WTC11 (cell line): ENCODE data around the gene IST1. TPM values are rescaled to one million over a fixed set of nuclear protein-coding genes. Genes with fewer than 3 reads are reported as not detected.
A peak's percentile ranks its signal among the peaks of the same experiment; 100 is the strongest.

Experiments used
- ATAC-seq: fragments of 200-7000 bp; cut with Tn5 transposase; 2 replicates; pipeline ENCODE4 v1.10.0; 2021; ENCODE audit warnings: mild to moderate bottlenecking, moderate library complexity
- CTCF ChIA-PET: fragments of 300-600 bp; sonication (Branson Sonifier 250); formaldehyde crosslinking; loops from one replicate; lab custom pipeline; 2021; ENCODE audit warnings: antibody characterized with exemption; lab: Charles Lee
- POLR2A ChIA-PET: fragments of 350-600 bp; sonication (Branson Sonifier 250); formaldehyde crosslinking; loops from one replicate; lab custom pipeline; 2021; ENCODE audit warnings: antibody characterized with exemption; lab: Charles Lee
- DNase-seq: peaks from one replicate; pipeline ENCODE4 v3.0.0; 2021; ENCODE audit warnings: low spot score
- H3K27ac Mint-ChIP-seq: 2 replicates; pipeline ENCODE4 v1.8.0; 2021; ENCODE audit warnings: mixed read lengths
- H3K27me3 Mint-ChIP-seq: 2 replicates; pipeline ENCODE4 v1.8.0; 2021; ENCODE audit warnings: low read depth, mild to moderate bottlenecking, moderate library complexity, mixed read lengths
- H3K36me3 Mint-ChIP-seq: 2 replicates; pipeline ENCODE4 v1.8.0; 2021; ENCODE audit warnings: mixed read lengths
- H3K4me1 Mint-ChIP-seq: 2 replicates; pipeline ENCODE4 v1.8.0; 2022; ENCODE audit warnings: mixed read lengths
- H3K4me3 Mint-ChIP-seq: 2 replicates; pipeline ENCODE4 v1.8.0; 2021; ENCODE audit warnings: mild to moderate bottlenecking, moderate library complexity, mixed read lengths
- H3K9me3 Mint-ChIP-seq: 2 replicates; pipeline ENCODE4 v1.8.0; 2021; ENCODE audit warnings: mixed read lengths
- ATF1 ChIP-seq: sonication (generic); formaldehyde crosslinking; IDR thresholded peaks from 2 replicates; pipeline ENCODE4 v1.8.1; 2023; ENCODE audit warnings: mild to moderate bottlenecking, moderate library complexity, missing genetic modification reagents
- CBFB ChIP-seq: sonication (generic); formaldehyde crosslinking; IDR thresholded peaks from 2 replicates; pipeline ENCODE4 v1.8.1; 2022; ENCODE audit warnings: mild to moderate bottlenecking, low read depth, missing genetic modification reagents
- EMX1 ChIP-seq: fragments of 250-450 bp; sonication (Bioruptor Pico); IDR thresholded peaks from 2 replicates; pipeline ENCODE4 v1.8.0; 2021; ENCODE audit warnings: mild to moderate bottlenecking
- FOXJ3 ChIP-seq: sonication (generic); formaldehyde crosslinking; IDR thresholded peaks from 2 replicates; pipeline ENCODE4 v1.9.0; 2021; ENCODE audit warnings: missing genetic modification reagents, mild to moderate bottlenecking, borderline replicate concordance
- FOXK1 ChIP-seq: sonication (generic); formaldehyde crosslinking; IDR thresholded peaks from 2 replicates; pipeline ENCODE4 v1.8.0; 2022; ENCODE audit warnings: mild to moderate bottlenecking, moderate library complexity, missing genetic modification reagents
- FOXP1 ChIP-seq: sonication (generic); formaldehyde crosslinking; IDR thresholded peaks from 2 replicates; pipeline ENCODE4 v1.8.0; 2022; ENCODE audit warnings: missing genetic modification reagents, mild to moderate bottlenecking, moderate library complexity, borderline replicate concordance
- JUN ChIP-seq: sonication (generic); formaldehyde crosslinking; IDR thresholded peaks from 2 replicates; pipeline ENCODE4 v1.8.0; 2023; ENCODE audit warnings: mild to moderate bottlenecking, missing genetic modification reagents
- KAT7 ChIP-seq: sonication (generic); formaldehyde crosslinking; IDR thresholded peaks from 2 replicates; pipeline ENCODE4 v1.8.1; 2023; ENCODE audit warnings: missing genetic modification reagents, mild to moderate bottlenecking, borderline replicate concordance
- MXD4 ChIP-seq: fragments of 250-450 bp; sonication (Bioruptor Pico); IDR thresholded peaks from 2 replicates; pipeline ENCODE4 v1.8.0; 2021; ENCODE audit warnings: mild to moderate bottlenecking, moderate library complexity, borderline replicate concordance
- RELA ChIP-seq: sonication (generic); formaldehyde crosslinking; IDR thresholded peaks from 2 replicates; pipeline ENCODE4 v1.8.1; 2022; ENCODE audit warnings: missing genetic modification reagents, mild to moderate bottlenecking, borderline replicate concordance
- RORB ChIP-seq: fragments of 250-450 bp; sonication (Bioruptor Pico); IDR thresholded peaks from 2 replicates; pipeline ENCODE4 v1.9.0; 2021; ENCODE audit warnings: mild to moderate bottlenecking
- SMAD3 ChIP-seq: sonication (generic); formaldehyde crosslinking; IDR thresholded peaks from 2 replicates; pipeline ENCODE4 v1.8.0; 2022; ENCODE audit warnings: missing genetic modification reagents, mild to moderate bottlenecking, borderline replicate concordance
- SMAD4 ChIP-seq: sonication (generic); formaldehyde crosslinking; IDR thresholded peaks from 2 replicates; pipeline ENCODE4 v1.8.0; 2022; ENCODE audit warnings: mild to moderate bottlenecking, missing genetic modification reagents
- SP1 ChIP-seq: sonication (generic); formaldehyde crosslinking; conservative IDR thresholded peaks from 2 replicates; pipeline ENCODE4 v1.8.1; 2022; ENCODE audit warnings: missing genetic modification reagents
- TCF7 ChIP-seq: sonication (generic); formaldehyde crosslinking; IDR thresholded peaks from 2 replicates; pipeline ENCODE4 v1.8.0; 2022; ENCODE audit warnings: mild to moderate bottlenecking, low read depth, missing genetic modification reagents, moderate library complexity
- TEAD1 ChIP-seq: sonication (generic); formaldehyde crosslinking; IDR thresholded peaks from 2 replicates; pipeline ENCODE4 v1.8.0; 2022; ENCODE audit warnings: mild to moderate bottlenecking, missing genetic modification reagents
- TP53 ChIP-seq: sonication (generic); formaldehyde crosslinking; IDR thresholded peaks from 2 replicates; pipeline ENCODE4 v1.8.1; 2023; ENCODE audit warnings: mild to moderate bottlenecking, missing genetic modification reagents
- ZNF263 ChIP-seq: sonication (generic); formaldehyde crosslinking; IDR thresholded peaks from 2 replicates; pipeline ENCODE4 v1.8.1; 2022; ENCODE audit warnings: low read depth, mild to moderate bottlenecking, moderate library complexity, missing genetic modification reagents
- ZNF416 ChIP-seq: fragments of 250-450 bp; sonication (Bioruptor Pico); IDR thresholded peaks from 2 replicates; pipeline ENCODE4 v1.9.0; 2021; ENCODE audit warnings: mild to moderate bottlenecking, inconsistent platforms
- ZNF671 ChIP-seq: fragments of 250-450 bp; sonication (Bioruptor Pico); IDR thresholded peaks from 2 replicates; pipeline ENCODE4 v1.8.0; 2021; ENCODE audit warnings: mild to moderate bottlenecking
- total RNA-seq: library from RNA; stranded (reverse); gene quantifications from 3 replicates; pipeline ENCODE4 v1.2.3, GENCODE V29; 2021
- TF ChIP-seq, protein P1 (sequence below): sonication (generic); formaldehyde crosslinking; IDR thresholded peaks from 2 replicates; pipeline ENCODE4 v1.8.1; 2023; ENCODE audit warnings: mild to moderate bottlenecking, missing genetic modification reagents, moderate library complexity
- TF ChIP-seq, protein P2 (sequence below): sonication (generic); formaldehyde crosslinking; IDR thresholded peaks from 2 replicates; pipeline ENCODE4 v1.8.1; 2023; ENCODE audit warnings: mild to moderate bottlenecking, moderate library complexity, missing genetic modification reagents
- TF ChIP-seq, protein P3 (sequence below): fragments of 250-450 bp; sonication (Bioruptor Pico); IDR thresholded peaks from 2 replicates; pipeline ENCODE4 v1.9.0; 2021; ENCODE audit warnings: moderate library complexity, mild to moderate bottlenecking, inconsistent platforms, borderline replicate concordance

The IST1 gene
- total RNA-seq, 1 experiment from 2014 or later, result 272 TPM

DNA sequence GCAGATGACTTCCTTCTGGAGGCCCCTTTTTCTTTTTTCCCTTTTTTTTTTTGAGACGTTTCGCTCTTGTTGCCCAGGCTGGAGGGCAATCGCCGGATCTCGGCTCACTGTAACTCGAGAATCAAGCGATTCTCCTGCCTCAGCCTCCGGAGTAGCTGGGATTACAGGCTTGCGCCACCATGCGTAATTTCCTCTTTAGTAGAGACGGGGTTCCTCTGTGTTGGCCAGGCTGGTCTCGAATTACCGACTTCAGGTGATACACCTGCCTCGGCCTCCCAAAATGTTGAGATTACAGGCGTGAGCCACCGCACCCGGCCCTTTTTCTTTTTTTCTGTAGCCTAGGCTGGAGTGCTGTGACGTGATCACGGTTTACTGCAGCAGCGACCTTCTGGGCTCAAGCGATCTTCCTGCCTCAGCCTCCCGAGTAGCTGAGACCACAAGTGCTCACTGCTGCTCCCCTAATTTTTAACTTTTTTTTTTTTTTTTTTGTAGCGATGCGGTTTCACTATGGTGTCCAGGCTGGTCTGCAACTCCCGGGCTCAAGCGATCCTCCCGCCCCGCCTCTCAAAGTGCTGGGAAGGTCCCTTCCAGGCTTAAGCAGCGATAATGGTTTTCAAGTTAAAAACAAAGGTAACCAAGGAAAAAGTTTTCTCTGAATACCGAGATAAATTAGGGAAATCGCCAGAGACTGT lies 956 bp upstream of the IST1 start:
- POLR2A ChIA-PET, result interaction anchor here (0.6 to 2.4 kb wide), 5 partner anchors 11 to 234 kb away, joined by 3 to 17 read pairs (median 5); partner anchors contain the start of genes AP1G1, DHX38, TXNL4B and ZNF821
- TF ChIP-seq, protein P1, sequence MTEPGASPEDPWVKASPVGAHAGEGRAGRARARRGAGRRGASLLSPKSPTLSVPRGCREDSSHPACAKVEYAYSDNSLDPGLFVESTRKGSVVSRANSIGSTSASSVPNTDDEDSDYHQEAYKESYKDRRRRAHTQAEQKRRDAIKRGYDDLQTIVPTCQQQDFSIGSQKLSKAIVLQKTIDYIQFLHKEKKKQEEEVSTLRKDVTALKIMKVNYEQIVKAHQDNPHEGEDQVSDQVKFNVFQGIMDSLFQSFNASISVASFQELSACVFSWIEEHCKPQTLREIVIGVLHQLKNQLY (CRISPR knock-in tag), result no peak
- TF ChIP-seq, protein P2, sequence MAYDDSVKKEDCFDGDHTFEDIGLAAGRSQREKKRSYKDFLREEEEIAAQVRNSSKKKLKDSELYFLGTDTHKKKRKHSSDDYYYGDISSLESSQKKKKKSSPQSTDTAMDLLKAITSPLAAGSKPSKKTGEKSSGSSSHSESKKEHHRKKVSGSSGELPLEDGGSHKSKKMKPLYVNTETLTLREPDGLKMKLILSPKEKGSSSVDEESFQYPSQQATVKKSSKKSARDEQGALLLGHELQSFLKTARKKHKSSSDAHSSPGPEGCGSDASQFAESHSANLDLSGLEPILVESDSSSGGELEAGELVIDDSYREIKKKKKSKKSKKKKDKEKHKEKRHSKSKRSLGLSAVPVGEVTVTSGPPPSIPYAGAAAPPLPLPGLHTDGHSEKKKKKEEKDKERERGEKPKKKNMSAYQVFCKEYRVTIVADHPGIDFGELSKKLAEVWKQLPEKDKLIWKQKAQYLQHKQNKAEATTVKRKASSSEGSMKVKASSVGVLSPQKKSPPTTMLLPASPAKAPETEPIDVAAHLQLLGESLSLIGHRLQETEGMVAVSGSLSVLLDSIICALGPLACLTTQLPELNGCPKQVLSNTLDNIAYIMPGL (CRISPR knock-in tag), result peak; percentile 3; the same call in 1 of the 2 replicates
- TF ChIP-seq SP1 (CRISPR knock-in tag), result 0 out of 2 replicates have a peak, but pooled peaks have one; percentile 47
- TF ChIP-seq, all 79 proteins: peak for 2
- Mint-ChIP-seq H3K36me3 (peaks cover 8% of the 10 kb centered on the region; the same call in 1 of the 2 replicates), H3K27ac (peak overlapping the region; percentile 97), H3K4me1 (peaks cover 22% of the 10 kb centered on the region), H3K27me3 (no peaks in the 10 kb centered on the region), H3K9me3 (no peaks in the 10 kb centered on the region), H3K4me3 (peak overlapping the region; percentile 98)
- DNase-seq, result peak; percentile 64
- CTCF ChIA-PET, result interaction anchor here (0.7 to 3.6 kb wide), 3 partner anchors 10 to 67 kb away, joined by 4 to 27 read pairs (median 11); partner anchors contain the start of gene ZNF821
- ATAC-seq, result peak; percentile 49

DNA sequence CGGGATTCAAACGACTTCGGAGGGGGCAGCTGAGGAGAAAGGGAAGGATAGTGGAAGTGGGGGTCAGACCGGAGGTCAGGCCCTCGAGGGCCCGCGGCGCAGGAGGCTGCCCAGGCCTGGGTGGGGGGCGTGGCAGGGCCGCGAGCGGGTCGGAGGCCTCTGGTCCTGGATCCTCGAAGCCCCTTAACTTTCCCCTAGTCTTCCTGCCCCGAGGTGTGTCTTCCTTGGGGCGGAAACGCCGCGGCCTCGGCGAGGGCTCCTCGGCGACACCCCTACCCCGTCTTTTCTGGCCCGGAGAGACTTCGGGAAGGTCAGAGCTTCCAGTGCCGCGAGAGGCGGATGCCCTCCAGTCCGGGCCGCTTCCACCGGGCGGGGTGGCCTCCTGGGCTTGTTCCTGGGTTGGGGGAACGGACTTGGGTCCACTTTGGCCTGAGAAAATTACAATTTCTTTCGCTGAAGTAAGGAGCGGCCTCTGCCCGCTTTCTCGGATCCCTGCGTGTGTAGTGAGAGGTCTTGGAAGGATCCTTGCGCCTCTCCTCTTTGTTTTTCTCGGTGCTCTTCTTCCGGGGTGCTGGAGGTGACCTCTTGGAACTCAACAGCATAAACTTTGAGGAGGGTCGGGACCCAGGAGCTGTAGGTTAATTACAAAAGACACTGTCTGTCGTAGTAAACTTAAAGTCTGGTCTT lies 491 bp downstream of the IST1 start:
- Mint-ChIP-seq H3K9me3 (no peaks in the 10 kb centered on the region), H3K4me1 (peaks cover 27% of the 10 kb centered on the region), H3K36me3 (peaks cover 8% of the 10 kb centered on the region; the same call in 1 of the 2 replicates), H3K4me3 (peak overlapping the region; percentile 98), H3K27me3 (no peaks in the 10 kb centered on the region), H3K27ac (peak overlapping the region; percentile 97)
- TF ChIP-seq RELA, result no peak
- 0 out of 2 replicates have a peak, but pooled peaks have one; percentile 5 for TF ChIP-seq SMAD3
- TF ChIP-seq, protein P2 (CRISPR knock-in tag), result peak; percentile 23; the same call in 1 of the 2 replicates
- no peak for TF ChIP-seq SP1 (CRISPR knock-in tag)
- DNase-seq, result peak; percentile 38
- ChIA-PET POLR2A (interaction anchor here (0.6 to 2.4 kb wide), 6 partner anchors 11 to 1778 kb away, joined by 3 to 17 read pairs (median 4); partner anchors contain the start of genes AP1G1 and ZNF821), CTCF (interaction anchor here (1.2 to 3.6 kb wide), 3 partner anchors 12 to 66 kb away, joined by 5 to 27 read pairs (median 11); partner anchors contain the start of gene ZNF821)
- peak; percentile 5 for ATAC-seq

DNA sequence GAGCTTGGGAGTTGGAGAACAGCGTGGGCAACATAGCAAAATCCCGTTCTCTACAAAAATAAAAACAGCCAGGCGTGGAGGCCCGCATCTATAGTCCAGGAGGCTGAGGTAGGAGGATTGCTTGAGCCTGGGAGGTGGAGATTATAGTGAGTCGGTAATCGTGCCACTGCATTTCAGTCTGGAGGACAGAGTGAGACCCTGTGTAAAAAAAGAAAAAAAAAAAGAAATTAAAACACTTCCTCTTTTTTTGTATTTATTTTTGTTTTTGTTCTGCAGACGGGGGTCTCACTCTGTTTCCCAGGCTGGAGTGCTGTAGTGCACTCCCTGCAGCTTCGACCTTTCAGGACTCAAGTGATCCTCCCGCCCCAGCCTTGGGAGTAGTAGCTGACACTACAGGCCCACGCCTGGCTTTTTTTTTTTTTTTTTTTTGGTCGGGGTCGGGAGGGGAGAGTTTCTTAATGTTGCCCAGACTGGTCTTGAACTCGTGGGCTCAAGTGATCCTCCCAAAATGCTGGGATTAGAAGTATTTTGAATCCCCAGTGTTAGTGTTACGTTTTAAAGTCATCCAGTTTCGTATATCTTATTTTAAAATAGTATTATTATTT lies 1.5 kb downstream of the IST1 start:
- ATAC-seq (no peak), DNase-seq (no peak)
- H3K27me3 Mint-ChIP-seq, result no peaks in the 10 kb centered on the region
- TF ChIP-seq ATF1, result no peak
- TF ChIP-seq MXD4 (CRISPR knock-in tag), result no peak
- TF ChIP-seq ZNF263, result no peak
- no peak for TF ChIP-seq TCF7
- TF ChIP-seq FOXK1, result no peak
- no peak for TF ChIP-seq EMX1 (CRISPR knock-in tag)
- TF ChIP-seq SMAD4 (CRISPR knock-in tag), result no peak
- no peak for TF ChIP-seq ZNF416 (CRISPR knock-in tag)
- no peak for TF ChIP-seq CBFB (CRISPR knock-in tag)
- no peak for TF ChIP-seq RORB
- no peak for TF ChIP-seq FOXP1
- no peak for TF ChIP-seq FOXJ3 (CRISPR knock-in tag)
- TF ChIP-seq, protein P3, sequence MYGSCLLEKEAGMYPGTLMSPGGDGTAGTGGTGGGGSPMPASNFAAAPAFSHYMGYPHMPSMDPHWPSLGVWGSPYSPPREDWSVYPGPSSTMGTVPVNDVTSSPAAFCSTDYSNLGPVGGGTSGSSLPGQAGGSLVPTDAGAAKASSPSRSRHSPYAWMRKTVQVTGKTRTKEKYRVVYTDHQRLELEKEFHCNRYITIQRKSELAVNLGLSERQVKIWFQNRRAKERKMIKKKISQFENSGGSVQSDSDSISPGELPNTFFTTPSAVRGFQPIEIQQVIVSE (CRISPR knock-in tag), result no peak
- TF ChIP-seq TP53 (CRISPR knock-in tag), result no peak
- no peak for TF ChIP-seq JUN (CRISPR knock-in tag)
- no peak for TF ChIP-seq SP1 (CRISPR knock-in tag)
- TF ChIP-seq TEAD1 (CRISPR knock-in tag), result no peak
- TF ChIP-seq KAT7 (CRISPR knock-in tag), result no peak
- no peak for TF ChIP-seq ZNF671 (CRISPR knock-in tag)
- CTCF ChIA-PET, result interaction anchor here (0.6 to 3.6 kb wide), 3 partner anchors 13 to 65 kb away, joined by 3 to 27 read pairs (median 5); partner anchors contain the start of gene ZNF821
- H3K27ac Mint-ChIP-seq, result peak overlapping the region; percentile 82
- no peaks in the 10 kb centered on the region for H3K9me3 Mint-ChIP-seq
- peak overlapping the region; percentile 98 for H3K4me3 Mint-ChIP-seq
- peaks cover 21% of the 10 kb centered on the region for H3K4me1 Mint-ChIP-seq
- H3K36me3 Mint-ChIP-seq, result peaks cover 13% of the 10 kb centered on the region
- POLR2A ChIA-PET, result interaction anchor here (0.6 to 1.1 kb wide), 5 partner anchors 12 to 1779 kb away, joined by 3 to 5 read pairs (median 3); partner anchors contain the start of gene ZNF821
